GM23248 (cell line): ENCODE data around the gene ADH1B. TPM values are rescaled to one million over a fixed set of nuclear protein-coding genes. Genes with fewer than 3 reads are reported as not detected.

Source experiments
- DNase-seq: peaks from one replicate; pipeline ENCODE4 v3.0.0-alpha.2; 2015
- H2AFZ ChIP-seq: fragments of 200-600 bp; sonication (generic); 2 replicates; pipeline ENCODE4 v1.6.1; 2016; ENCODE audit warnings: antibody characterized with exemption
- H3F3A ChIP-seq: fragments of 200-600 bp; sonication (generic); 2 replicates; pipeline ENCODE4 v1.6.1; 2016; ENCODE audit warnings: mild to moderate bottlenecking, antibody characterized with exemption, mixed run types; ENCODE audit not compliant: insufficient read depth
- H3K27ac ChIP-seq: fragments of 200-600 bp; sonication (generic); 2 replicates; pipeline ENCODE4 v1.5.1; 2016; ENCODE audit warnings: mild to moderate bottlenecking
- H3K27me3 ChIP-seq: fragments of 200-600 bp; sonication (generic); replicated peaks from 2 replicates; pipeline ENCODE4 v1.6.1; 2016; ENCODE audit warnings: mild to moderate bottlenecking; ENCODE audit not compliant: insufficient read depth
- H3K36me3 ChIP-seq: fragments of 200-600 bp; sonication (generic); 2 replicates; pipeline ENCODE4 v1.6.1; 2016; ENCODE audit warnings: low read depth, mild to moderate bottlenecking
- H3K4me1 ChIP-seq: fragments of 200-600 bp; sonication (generic); 2 replicates; pipeline ENCODE4 v1.6.1; 2016; ENCODE audit warnings: mild to moderate bottlenecking; ENCODE audit not compliant: insufficient read depth
- H3K4me2 ChIP-seq: fragments of 200-600 bp; sonication (generic); one replicate; pipeline ENCODE4 v1.6.1; 2016; ENCODE audit warnings: mild to moderate bottlenecking; ENCODE audit not compliant: unreplicated experiment
- H3K4me3 ChIP-seq: fragments of 200-600 bp; sonication (generic); 2 replicates; pipeline ENCODE4 v1.5.1; 2016; ENCODE audit warnings: mild to moderate bottlenecking
- H3K79me2 ChIP-seq: fragments of 200-600 bp; sonication (generic); 2 replicates; pipeline ENCODE4 v1.6.1; 2016; ENCODE audit warnings: mild to moderate bottlenecking; ENCODE audit not compliant: insufficient read depth
- H3K9ac ChIP-seq: fragments of 200-600 bp; sonication (generic); 2 replicates; pipeline ENCODE4 v1.6.1; 2016; ENCODE audit warnings: mild to moderate bottlenecking
- H3K9me2 ChIP-seq: fragments of 200-600 bp; sonication (generic); 2 replicates; pipeline ENCODE4 v1.6.1; 2016; ENCODE audit warnings: mixed run types, mild to moderate bottlenecking, moderate library complexity; ENCODE audit not compliant: insufficient read depth
- H3K9me3 ChIP-seq: fragments of 200-600 bp; sonication (generic); one replicate; pipeline ENCODE4 v1.6.1; 2017; ENCODE audit warnings: low read depth
- H4K20me1 ChIP-seq: fragments of 200-600 bp; sonication (generic); 2 replicates; pipeline ENCODE4 v1.6.0; 2016; ENCODE audit not compliant: insufficient read depth
- EZH2 ChIP-seq: fragments of 200-600 bp; sonication (generic); IDR thresholded peaks from 2 replicates; pipeline ENCODE4 v1.6.1; 2018; ENCODE audit warnings: antibody characterized with exemption, mild to moderate bottlenecking; ENCODE audit not compliant: insufficient read depth, poor library complexity, severe bottlenecking
- EZH2phosphoT487 ChIP-seq: fragments of 200-600 bp; sonication (generic); IDR thresholded peaks from 2 replicates; pipeline ENCODE4 v1.6.1; 2018; ENCODE audit warnings: antibody characterized with exemption, moderate library complexity, mild to moderate bottlenecking, low read depth; ENCODE audit not compliant: insufficient read depth
- WGBS, 2 experiments: methylation state at CpG; one replicate each; pipeline ENCODE4 v1.1.6; 2015 to 2017; ENCODE audit warnings: low lambda C conversion rate in 2 of 2, low coverage in 1 of 2; ENCODE audit errors: missing lambda C conversion rate in 2 of 2; 5-methylcytosine and 5-hydroxymethylcytosine counted together
- in situ Hi-C: fragments of 300-500 bp; cut with MboI; formaldehyde crosslinking; loops from 2 replicates; pipeline ENCODE4 v1.15.0; 2020
- polyA plus RNA-seq: library from polyadenylated mRNA; unstranded; fragments of >200 nt; fragmentation: Nextera tagmentation; extraction: Ambion mirVana; gene quantifications from 2 replicates; pipeline ENCODE4 v1.2.1, GENCODE V29; 2016
- total RNA-seq: library from RNA; depleted of rRNA; stranded (reverse); fragments of >200 nt; shearing (Covaris generic); gene quantifications from 2 replicates; pipeline ENCODE4 v1.2.3, GENCODE V29; 2014

ADH1B gene
- total and polyA plus RNA-seq, 2 experiments from 2014 or later = 0.15 TPM; not detected in 1

DNA sequence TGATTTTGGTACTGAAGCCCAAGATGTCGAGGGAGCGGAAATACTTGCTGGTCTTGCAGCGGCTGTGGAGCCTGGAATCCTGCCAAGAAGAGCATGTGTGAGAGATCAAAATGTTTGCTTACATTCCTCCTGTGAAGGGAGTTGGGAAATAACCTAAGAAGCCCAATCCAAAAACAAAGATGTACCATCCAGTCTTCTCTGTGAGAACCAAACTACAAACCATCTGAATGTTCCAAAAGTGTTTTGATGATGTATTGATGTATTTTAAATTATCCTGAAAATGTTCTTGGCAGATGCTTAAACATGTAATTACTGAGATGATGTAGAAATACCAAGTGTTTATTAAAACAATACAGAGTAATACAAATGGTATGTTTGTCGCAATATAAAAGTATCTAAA, 20.3 kb downstream of the ADH1B start:
- H3K79me2 ChIP-seq = no peaks in the 10 kb centered on the region
- peak overlapping the region; percentile 40 for H3K27ac ChIP-seq
- no peaks in the 10 kb centered on the region for H3K27me3 ChIP-seq
- peak overlapping the region; percentile 27 for H3K4me2 ChIP-seq
- H3K36me3 ChIP-seq = no peaks in the 10 kb centered on the region
- H3K4me1 ChIP-seq = peaks cover 17% of the 10 kb centered on the region
- DNase-seq = peak; percentile 91
- in situ Hi-C loops = no loop called here
- WGBS, 2 experiments = 3 to 6% methylated on average over 4 of the region's 4 CpGs
- H3K9me2 ChIP-seq = no peaks in the 10 kb centered on the region
- no peak overlapping the region for H3K9ac ChIP-seq
- peaks cover 18% of the 10 kb centered on the region for H3F3A ChIP-seq
- H3K4me3 ChIP-seq = 0 out of 2 replicates have a peak overlapping the region, but pooled peaks have one; percentile 15
- 0 out of 2 replicates have a peak overlapping the region, but pooled peaks have one; percentile 8 for H2AFZ ChIP-seq
- TF ChIP-seq EZH2phosphoT487 (0 out of 2 replicates have a peak, but pooled peaks have one; percentile 62), EZH2 (no peak)
- no peaks in the 10 kb centered on the region for H4K20me1 ChIP-seq
- no peaks in the 10 kb centered on the region for H3K9me3 ChIP-seq

DNA sequence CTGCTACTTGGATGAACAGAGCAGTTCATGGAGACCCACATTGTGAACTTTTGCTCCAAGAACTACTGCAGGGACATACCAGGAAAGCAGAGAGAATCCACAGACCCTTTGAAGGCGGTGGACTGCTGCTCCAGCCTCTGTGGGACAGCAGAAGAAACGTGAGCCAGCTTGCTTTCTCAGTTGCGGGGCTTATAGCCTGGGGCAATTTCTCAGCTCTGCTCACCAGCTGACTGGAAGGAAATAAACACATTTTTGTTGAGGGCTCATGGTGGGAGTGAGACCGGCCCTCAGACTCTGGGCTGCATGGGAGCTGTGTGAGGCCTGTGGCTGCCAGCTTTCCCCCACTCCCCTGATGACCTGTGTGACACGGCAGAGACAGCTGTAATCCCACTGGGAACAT, 27.8 kb downstream of the ADH1B start:
- Histone ChIP-seq H3K79me2 (no peaks in the 10 kb centered on the region), H3K27ac (no peak overlapping the region), H2AFZ (no peak overlapping the region), H3K9me2 (no peaks in the 10 kb centered on the region), H3K4me3 (no peak overlapping the region), H3F3A (no peaks in the 10 kb centered on the region), H3K4me1 (no peaks in the 10 kb centered on the region), H3K9ac (no peak overlapping the region), H3K36me3 (no peaks in the 10 kb centered on the region), H3K4me2 (no peak overlapping the region), H4K20me1 (no peaks in the 10 kb centered on the region), H3K27me3 (no peaks in the 10 kb centered on the region), H3K9me3 (no peaks in the 10 kb centered on the region)
- 58 to 70% methylated on average over 5 of the region's 5 CpGs for WGBS, 2 experiments
- TF ChIP-seq EZH2 (no peak), EZH2phosphoT487 (no peak)
- DNase-seq = no peak
- in situ Hi-C loops = no loop called here

DNA sequence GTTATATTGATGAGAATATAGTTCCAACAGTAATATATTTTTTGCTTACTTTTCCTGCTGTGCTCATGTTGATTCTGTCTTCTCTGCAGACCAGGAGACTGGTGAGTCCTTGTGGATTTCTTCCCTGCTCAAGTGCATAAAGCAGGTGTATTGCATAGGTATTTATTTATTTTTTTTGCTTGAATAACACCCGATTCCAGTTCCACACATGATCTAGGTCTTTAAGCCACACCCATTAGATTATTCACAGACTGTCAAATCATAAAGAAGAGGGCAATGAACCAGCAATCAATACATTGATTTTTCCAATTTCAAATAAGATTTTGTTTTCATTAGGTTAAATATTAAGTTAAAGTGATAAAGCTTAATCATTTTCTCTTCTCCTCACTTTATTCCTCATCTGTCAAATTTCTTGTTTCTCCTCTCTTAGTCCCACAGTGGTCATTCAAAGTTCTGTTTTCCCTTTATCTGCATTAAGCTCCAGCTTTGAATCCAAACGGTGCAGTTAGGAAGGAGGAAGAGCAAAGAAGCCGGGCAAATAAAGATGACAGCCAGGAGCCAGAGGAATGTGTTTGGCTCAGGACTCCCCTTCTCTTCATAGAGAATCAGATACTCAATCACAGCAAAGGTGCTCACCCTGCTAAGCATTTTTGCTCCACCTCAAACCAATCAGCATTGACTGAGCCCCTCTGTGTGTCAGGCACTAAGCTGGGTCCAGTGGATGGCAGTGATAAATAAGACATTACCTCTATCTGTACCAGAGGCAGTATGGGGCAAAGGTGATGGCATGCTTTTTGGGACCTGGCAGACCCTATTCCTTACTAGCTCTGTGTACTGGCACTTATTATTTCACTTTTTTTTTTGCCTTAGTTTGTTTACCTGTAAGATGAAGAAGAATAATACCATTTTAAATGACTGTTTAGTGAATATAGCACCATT, 30.1 kb downstream of the ADH1B start, which contains the start of gene ADH1A:
Gene ADH1A, minus strand, starts transcription at position 138 of the 939 bp plus-strand sequence. Its CDS starts 71 bp downstream, at position 67.
- Histone ChIP-seq H3K27me3 (no peaks in the 10 kb centered on the region), H3K4me3 (no peak within 1 kb of the TSS), H3K9ac (no peak within 1 kb of the TSS), H3K4me1 (no peaks in the 10 kb centered on the region), H3K4me2 (no peak within 1 kb of the TSS), H3K27ac (no peak within 1 kb of the TSS), H2AFZ (no peak within 1 kb of the TSS), H3K36me3 (no peaks in the 10 kb centered on the region), H4K20me1 (no peaks in the 10 kb centered on the region), H3K9me3 (no peaks in the 10 kb centered on the region), H3K9me2 (no peaks in the 10 kb centered on the region), H3K79me2 (no peaks in the 10 kb centered on the region), H3F3A (no peaks in the 10 kb centered on the region)
- no peak for DNase-seq
- WGBS, 2 experiments = 59 to 65% methylated on average over 3 of the region's 3 CpGs
- in situ Hi-C loops = no loop called here
- TF ChIP-seq EZH2 (no peak), EZH2phosphoT487 (no peak)

DNA sequence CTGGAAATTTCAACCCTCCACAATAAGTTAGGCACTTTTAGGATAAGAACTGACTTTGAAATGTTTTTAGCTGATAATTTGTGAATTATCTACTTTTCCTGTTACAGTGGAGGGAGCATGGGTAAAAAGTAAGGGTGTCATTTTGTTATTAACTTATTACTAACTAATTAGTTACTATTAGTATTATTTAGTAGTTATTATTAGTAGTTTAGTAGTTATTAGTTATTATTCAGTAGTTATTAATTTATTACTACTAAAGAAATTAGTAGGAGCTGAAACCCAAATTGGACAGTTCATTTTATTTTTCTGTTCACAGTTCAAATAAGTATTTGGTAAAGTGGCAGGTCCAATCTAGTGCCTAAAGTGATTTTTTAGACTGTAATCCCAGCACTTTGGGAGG, 35.8 kb downstream of the ADH1B start:
- H3K4me1 ChIP-seq = no peaks in the 10 kb centered on the region
- no peaks in the 10 kb centered on the region for H3K9me3 ChIP-seq
- H4K20me1 ChIP-seq = no peaks in the 10 kb centered on the region
- no peak for DNase-seq
- in situ Hi-C loops = no loop called here
- H3K4me2 ChIP-seq = no peak overlapping the region
- no peak overlapping the region for H3K9ac ChIP-seq
- H3K9me2 ChIP-seq = no peaks in the 10 kb centered on the region
- TF ChIP-seq EZH2phosphoT487 (no peak), EZH2 (no peak)
- no peaks in the 10 kb centered on the region for H3K27me3 ChIP-seq
- H3K27ac ChIP-seq = no peak overlapping the region
- H3K4me3 ChIP-seq = no peak overlapping the region
- no peaks in the 10 kb centered on the region for H3K79me2 ChIP-seq
- no peak overlapping the region for H2AFZ ChIP-seq
- H3K36me3 ChIP-seq = no peaks in the 10 kb centered on the region
- H3F3A ChIP-seq = no peaks in the 10 kb centered on the region
